Measurements from ENCODE around the gene TBC1D5.

GRCh38 chr3:17589888-17590287 is 152.5 kb downstream of the TBC1D5 start:
- TF ChIP-seq CTCF (IDR thresholded peaks at IDR 0.05) (no peak), POLR2AphosphoS5 (IDR thresholded peaks at IDR 0.05; ENCODE audit: low read depth, low read length) (no peak), SIN3A (IDR thresholded peaks at IDR 0.05; ENCODE audit: borderline replicate concordance, insufficient read depth, low read depth, low read length) (no peak), TCF7L2 (IDR thresholded peaks at IDR 0.05; ENCODE audit: low read depth, low read length) (no peak), REST (IDR thresholded peaks at IDR 0.05; ENCODE audit: insufficient read depth in 1 of 2, low read depth in 2 of 2, low read length in 1 of 2) (no peak)

Measured in Panc1 (cell line).